Lung (tissue), 12 donors: ENCODE data around the gene RPUSD3. TPM values are rescaled to one million over a fixed set of nuclear protein-coding genes. Genes with fewer than 3 reads are reported as not detected.
A peak's percentile ranks its signal among the peaks of the same experiment; 100 is the strongest.

Experiments used
- ATAC-seq: fragments of 200-7000 bp; cut with Tn5 transposase; one replicate; pipeline ENCODE4 v1.9.1; 2020; ENCODE audit warnings: moderate number of reproducible peaks; ENCODE audit not compliant: insufficient read depth, low FRiP score
- DNase-seq, 3 donors: peaks; one replicate each; pipeline ENCODE4 v3.0.0-alpha.2; 2013 to 2017
- H3K27ac ChIP-seq, 2 donors: one replicate each; pipeline ENCODE4 v1.5.1; 2013; ENCODE audit warnings: mild to moderate bottlenecking in 2 of 2, moderate library complexity in 2 of 2, control low read depth in 1 of 2, inconsistent platforms in 1 of 2, low read depth in 1 of 2, low read length in 1 of 2
- H3K27me3 ChIP-seq, 3 donors: one replicate each; pipeline ENCODE4 v1.5.1; 2013; ENCODE audit warnings: low read length in 2 of 3; ENCODE audit not compliant: control insufficient read depth in 3 of 3, insufficient read depth in 3 of 3
- H3K36me3 ChIP-seq, 4 donors: one replicate each; pipeline ENCODE4 v1.5.1; 2013; ENCODE audit warnings: low read length in 4 of 4, mild to moderate bottlenecking in 1 of 4, moderate library complexity in 1 of 4; ENCODE audit not compliant: control insufficient read depth in 4 of 4, insufficient read depth in 4 of 4
- H3K4me1 ChIP-seq, 5 donors: one replicate each; pipeline ENCODE4 v1.5.1; 2013; ENCODE audit warnings: low read length in 5 of 5, mild to moderate bottlenecking in 2 of 5, moderate library complexity in 1 of 5; ENCODE audit not compliant: control insufficient read depth in 5 of 5, insufficient read depth in 5 of 5
- H3K4me3 ChIP-seq: one replicate; pipeline ENCODE4 v1.5.1; 2013; ENCODE audit warnings: mild to moderate bottlenecking, control low read depth, moderate library complexity
- H3K9ac ChIP-seq, 2 donors: one replicate each; pipeline ENCODE4 v1.5.1; 2013; ENCODE audit warnings: low read length in 2 of 2, control low read depth in 1 of 2; ENCODE audit not compliant: insufficient read depth in 1 of 2
- H3K9me3 ChIP-seq, 4 donors: one replicate each; pipeline ENCODE4 v1.5.1; 2013; ENCODE audit warnings: low read length in 3 of 4, mild to moderate bottlenecking in 1 of 4, moderate library complexity in 1 of 4; ENCODE audit not compliant: control insufficient read depth in 4 of 4, insufficient read depth in 3 of 4
- WGBS, 2 donors: extraction: QIAGEN DNeasy Blood & Tissue Kit; methylation state at CpG; one replicate each; pipeline ENCODE4 v1.1.7; 2013; 5-methylcytosine and 5-hydroxymethylcytosine counted together
- polyA plus RNA-seq, 2 donors: library from polyadenylated mRNA; stranded (reverse); fragments of 200-250 nt; gene quantifications; one replicate each; pipeline ENCODE4 v1.2.1, GENCODE V29; 2013
- total RNA-seq, 2 donors: library from RNA; depleted of rRNA in 1 of 2; stranded (reverse); fragments of >200 nt in 1 of 2; gene quantifications; one replicate each; pipeline ENCODE4 v1.2.1, GENCODE V29; 2014 to 2021
- TF ChIP-seq, protein P1 (sequence below): IDR thresholded peaks from 2 replicates; pipeline ENCODE4 v1.5.1; 2012; ENCODE audit warnings: mild to moderate bottlenecking; ENCODE audit errors: control extremely low read depth, extremely low read depth
- donor health status: control.
- donor health status: control.
- donor health status: Bipolar disorder and iron deficiency.
- donor health status: healthy.
- donor health status: DM: yes; HTN: yes; CAD: no.

The RPUSD3 gene
- total and polyA plus RNA-seq, 4 donors, result 16.3 to 34.9 (median 26.3) TPM

GRCh38 chr3:9812870-9813483, 30.8 kb downstream of the RPUSD3 start:
- Histone ChIP-seq H3K4me3 (no peak overlapping the region), H3K27me3 (no peaks in the 10 kb centered on the region), H3K9me3 (no peaks in the 10 kb centered on the region), H3K9ac (no peak overlapping the region), H3K27ac (no peak overlapping the region), H3K36me3 (peaks cover 0 to 21% (median 10%) of the 10 kb centered on the region in 4 donors), H3K4me1 (peaks cover 0 to 16% (median 5%) of the 10 kb centered on the region in 5 donors)
- no peak for ATAC-seq
- no peak for DNase-seq
- whole genome bisulfite sequencing, 2 donors, result 94 to 97% methylated on average over 9 of the region's 9 CpGs
- TF ChIP-seq, protein P1, sequence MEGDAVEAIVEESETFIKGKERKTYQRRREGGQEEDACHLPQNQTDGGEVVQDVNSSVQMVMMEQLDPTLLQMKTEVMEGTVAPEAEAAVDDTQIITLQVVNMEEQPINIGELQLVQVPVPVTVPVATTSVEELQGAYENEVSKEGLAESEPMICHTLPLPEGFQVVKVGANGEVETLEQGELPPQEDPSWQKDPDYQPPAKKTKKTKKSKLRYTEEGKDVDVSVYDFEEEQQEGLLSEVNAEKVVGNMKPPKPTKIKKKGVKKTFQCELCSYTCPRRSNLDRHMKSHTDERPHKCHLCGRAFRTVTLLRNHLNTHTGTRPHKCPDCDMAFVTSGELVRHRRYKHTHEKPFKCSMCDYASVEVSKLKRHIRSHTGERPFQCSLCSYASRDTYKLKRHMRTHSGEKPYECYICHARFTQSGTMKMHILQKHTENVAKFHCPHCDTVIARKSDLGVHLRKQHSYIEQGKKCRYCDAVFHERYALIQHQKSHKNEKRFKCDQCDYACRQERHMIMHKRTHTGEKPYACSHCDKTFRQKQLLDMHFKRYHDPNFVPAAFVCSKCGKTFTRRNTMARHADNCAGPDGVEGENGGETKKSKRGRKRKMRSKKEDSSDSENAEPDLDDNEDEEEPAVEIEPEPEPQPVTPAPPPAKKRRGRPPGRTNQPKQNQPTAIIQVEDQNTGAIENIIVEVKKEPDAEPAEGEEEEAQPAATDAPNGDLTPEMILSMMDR, result no peak

GRCh38 chr3:9810846-9811245, 33.0 kb downstream of the RPUSD3 start:
- TF ChIP-seq, protein P1, result no peak
- Histone ChIP-seq H3K27me3 (no peaks in the 10 kb centered on the region), H3K27ac (peak overlapping the region in 1 of 2 donors; percentile 91), H3K4me3 (peak overlapping the region; percentile 68), H3K36me3 (peaks cover 0 to 21% (median 14%) of the 10 kb centered on the region in 4 donors), H3K9ac (peak overlapping the region in 1 of 2 donors; percentile 56), H3K4me1 (peaks cover 0 to 16% (median 5%) of the 10 kb centered on the region in 5 donors), H3K9me3 (no peaks in the 10 kb centered on the region)
- DNase-seq, result no peak
- ATAC-seq, result no peak
- WGBS, 2 donors, result 60 to 72% methylated on average over 10 of the region's 10 CpGs

GRCh38 chr3:9810433-9810770, 33.4 kb downstream of the RPUSD3 start:
- Histone ChIP-seq H3K36me3 (peaks cover 0 to 18% (median 16%) of the 10 kb centered on the region in 4 donors), H3K27ac (peak overlapping the region; percentile 91), H3K9me3 (no peaks in the 10 kb centered on the region), H3K9ac (peak overlapping the region; percentile 56 to 73), H3K4me3 (peak overlapping the region; percentile 68), H3K27me3 (no peaks in the 10 kb centered on the region), H3K4me1 (peaks cover 0 to 16% (median 5%) of the 10 kb centered on the region in 5 donors)
- DNase-seq, result peak in 1 of 3 donors; percentile 50
- TF ChIP-seq, protein P1, result no peak
- no peak for ATAC-seq
- WGBS, 2 donors, result 8 to 14% methylated on average over 15 to 18 of the region's 18 CpGs
